Activated naive CD8-positive, alpha-beta T cell treated with anti-CD3 and anti-CD28 coated beads for 36 hours (primary cell): ENCODE results near the gene DSEL. TPM values are rescaled to one million over a fixed set of nuclear protein-coding genes. Genes with fewer than 3 reads are reported as not detected.

Experiments
- DNase-seq: peaks from one replicate; pipeline ENCODE4 v3.0.0; 2021
- H3K27ac Mint-ChIP-seq: one replicate; pipeline ENCODE4 v1.8.0; 2022; ENCODE audit warnings: mild to moderate bottlenecking, moderate library complexity, mixed read lengths
- H3K27me3 Mint-ChIP-seq: one replicate; pipeline ENCODE4 v1.8.0; 2022; ENCODE audit warnings: mild to moderate bottlenecking, mixed read lengths
- H3K36me3 Mint-ChIP-seq: one replicate; pipeline ENCODE4 v1.8.0; 2021; ENCODE audit warnings: mild to moderate bottlenecking, mixed read lengths
- H3K4me1 Mint-ChIP-seq: one replicate; pipeline ENCODE4 v1.8.0; 2021; ENCODE audit warnings: mixed read lengths
- H3K4me3 Mint-ChIP-seq: one replicate; pipeline ENCODE4 v1.8.0; 2022; ENCODE audit warnings: mild to moderate bottlenecking, moderate library complexity, mixed read lengths
- H3K9me3 Mint-ChIP-seq: one replicate; pipeline ENCODE4 v1.8.0; 2022; ENCODE audit warnings: mixed read lengths
- total RNA-seq, 2 experiments: library from RNA; stranded (reverse); gene quantifications; one replicate each; pipeline ENCODE4 v1.2.3, GENCODE V29; 2021

DSEL gene
- total RNA-seq, 2 experiments from 2014 or later: 0.30 to 0.35 TPM

DNA sequence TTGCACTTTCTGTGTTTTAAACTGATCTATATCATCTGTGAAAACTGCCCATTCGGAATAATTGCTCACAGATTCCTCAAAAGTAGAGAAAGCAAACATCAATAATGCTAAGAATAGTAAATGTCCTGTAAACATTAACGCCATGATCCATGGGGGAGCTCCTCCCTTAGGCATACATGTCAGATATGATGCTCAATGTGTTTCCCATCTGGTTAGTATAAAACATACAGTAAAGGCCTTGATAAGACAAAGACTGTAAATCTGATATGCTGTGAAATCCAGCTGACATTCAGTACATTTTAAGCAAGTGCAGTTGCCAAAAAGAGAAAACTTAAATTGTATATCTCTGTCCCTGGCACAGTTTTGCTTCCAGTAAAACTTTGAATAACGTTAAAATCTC, 2.1 kb downstream of the DSEL start:
- DNase-seq: no peak
- H3K36me3 Mint-ChIP-seq: no peaks in the 10 kb centered on the region
- no peak overlapping the region for H3K4me3 Mint-ChIP-seq
- no peaks in the 10 kb centered on the region for H3K9me3 Mint-ChIP-seq
- H3K27ac Mint-ChIP-seq: no peak overlapping the region
- H3K27me3 Mint-ChIP-seq: no peaks in the 10 kb centered on the region
- H3K4me1 Mint-ChIP-seq: peaks cover 21% of the 10 kb centered on the region

DNA sequence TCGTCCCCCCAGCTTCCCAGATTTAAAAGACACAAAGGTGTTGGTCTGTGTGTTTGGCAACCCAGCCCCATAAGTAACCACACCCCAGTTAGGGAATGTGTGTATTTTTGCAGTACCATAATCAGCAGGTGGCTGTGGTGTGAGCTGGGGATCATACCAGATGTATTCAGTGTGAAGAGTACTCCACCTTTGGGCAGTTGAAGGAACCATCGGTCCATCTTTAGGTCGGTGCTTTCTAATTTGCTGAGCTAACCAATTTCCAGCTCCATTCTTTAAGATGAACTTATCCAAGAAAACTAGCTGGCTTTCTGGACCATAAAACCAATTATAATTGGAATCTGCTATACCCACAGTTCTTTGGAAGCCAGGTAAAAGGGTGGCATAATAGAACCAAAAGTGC, 3.2 kb downstream of the DSEL start:
- no peak for DNase-seq
- no peak overlapping the region for H3K27ac Mint-ChIP-seq
- H3K36me3 Mint-ChIP-seq: no peaks in the 10 kb centered on the region
- peaks cover 21% of the 10 kb centered on the region for H3K4me1 Mint-ChIP-seq
- peaks cover 4% of the 10 kb centered on the region for H3K9me3 Mint-ChIP-seq
- no peak overlapping the region for H3K4me3 Mint-ChIP-seq
- no peaks in the 10 kb centered on the region for H3K27me3 Mint-ChIP-seq

DNA sequence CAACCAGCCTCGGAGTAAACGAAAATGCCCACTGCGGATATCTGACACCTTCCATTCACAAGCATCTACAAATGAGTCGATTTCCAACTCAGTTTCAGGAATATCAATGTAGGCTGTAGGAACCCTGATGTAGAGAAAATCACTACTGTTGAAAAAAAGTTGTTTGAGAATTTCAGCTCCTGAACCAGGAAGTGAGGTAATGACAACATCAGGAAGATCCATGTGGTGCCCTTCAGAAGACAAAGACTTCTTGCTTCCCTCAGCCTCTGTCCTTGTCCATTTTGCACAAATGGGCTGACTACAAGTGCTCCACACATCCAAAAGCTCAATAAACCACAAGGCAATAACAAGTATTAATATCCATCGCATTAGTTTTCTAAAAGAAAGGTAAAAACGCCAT, 4.7 kb downstream of the DSEL start:
- no peaks in the 10 kb centered on the region for H3K36me3 Mint-ChIP-seq
- no peak overlapping the region for H3K4me3 Mint-ChIP-seq
- H3K27me3 Mint-ChIP-seq: no peaks in the 10 kb centered on the region
- no peak for DNase-seq
- H3K27ac Mint-ChIP-seq: no peak overlapping the region
- H3K9me3 Mint-ChIP-seq: peaks cover 4% of the 10 kb centered on the region
- H3K4me1 Mint-ChIP-seq: peaks cover 11% of the 10 kb centered on the region

DNA sequence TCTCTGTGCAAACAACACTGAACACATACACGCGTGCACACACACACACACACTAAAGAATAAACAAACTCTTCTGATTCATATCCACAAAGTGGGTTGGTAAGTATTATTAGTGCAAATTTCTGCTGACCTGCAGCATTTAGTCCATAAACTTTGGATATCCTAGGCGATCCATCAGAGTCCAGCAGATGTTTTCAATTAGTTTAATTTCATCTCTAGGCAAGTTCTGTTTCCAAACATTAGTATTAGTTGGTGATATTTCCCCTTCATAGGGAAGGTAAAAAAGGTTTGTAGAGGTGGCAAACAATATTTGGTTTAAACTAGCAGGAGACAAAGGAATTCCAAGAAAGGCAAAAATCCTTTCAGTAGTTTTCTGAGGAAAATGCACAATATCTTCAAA, 5.7 kb downstream of the DSEL start:
- Mint-ChIP-seq H3K27me3 (no peaks in the 10 kb centered on the region), H3K4me1 (peaks cover 11% of the 10 kb centered on the region), H3K27ac (no peak overlapping the region), H3K4me3 (no peak overlapping the region), H3K9me3 (peaks cover 4% of the 10 kb centered on the region), H3K36me3 (peaks cover 2% of the 10 kb centered on the region)
- DNase-seq: no peak

DNA sequence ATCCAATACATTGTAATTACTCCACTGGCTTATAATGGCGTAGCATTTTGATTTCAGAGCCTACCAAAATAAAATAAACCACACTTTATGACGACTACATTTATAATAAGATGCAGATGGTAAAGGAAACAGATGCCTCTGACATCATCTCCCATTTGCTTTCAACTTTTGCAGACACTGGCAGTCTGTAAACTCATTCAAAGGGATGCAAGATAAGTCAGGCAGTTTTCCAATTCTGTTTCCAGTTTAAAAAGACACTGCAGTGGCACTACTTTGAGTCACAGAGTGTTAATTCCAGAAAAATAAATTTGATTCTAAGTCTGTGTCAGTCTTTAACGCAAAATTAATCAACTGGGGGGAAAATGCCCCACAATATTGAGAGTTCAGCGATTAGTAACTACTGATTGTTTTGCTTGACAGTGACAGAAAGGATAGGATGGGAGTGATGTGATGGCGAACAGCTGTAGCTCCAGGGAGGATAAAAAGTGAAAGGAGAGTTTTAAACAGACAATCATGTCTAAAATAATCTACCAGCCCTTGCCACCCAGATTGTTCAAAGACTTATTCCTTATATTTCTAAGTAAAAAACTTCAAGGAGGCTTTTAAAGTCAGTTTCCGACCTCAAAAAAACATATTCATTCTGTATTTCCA, 6.7 kb downstream of the DSEL start:
- Mint-ChIP-seq H3K27me3 (no peaks in the 10 kb centered on the region), H3K27ac (no peak overlapping the region), H3K36me3 (peaks cover 2% of the 10 kb centered on the region), H3K4me1 (peaks cover 3% of the 10 kb centered on the region), H3K4me3 (no peak overlapping the region), H3K9me3 (peaks cover 4% of the 10 kb centered on the region)
- no peak for DNase-seq

DNA sequence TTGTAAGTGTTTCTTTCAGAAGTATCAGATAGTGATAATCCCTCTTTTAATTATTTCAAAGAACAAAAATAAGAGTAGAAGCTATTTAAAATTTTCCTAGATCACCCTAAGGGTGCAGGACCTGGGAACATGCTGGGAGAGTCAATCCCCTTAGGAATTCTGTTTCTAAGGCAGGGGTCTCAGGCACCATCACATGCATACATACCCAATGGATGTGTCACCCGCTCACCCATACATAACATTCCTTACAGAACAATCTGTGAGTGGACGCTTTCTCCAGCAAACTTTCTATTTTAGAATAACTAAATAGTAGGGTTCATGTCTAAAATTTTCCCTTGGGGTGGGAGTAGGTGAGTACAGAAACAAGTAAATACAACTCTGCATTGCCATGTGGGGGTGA, 8.4 kb downstream of the DSEL start:
- no peak for DNase-seq
- Mint-ChIP-seq H3K27me3 (no peaks in the 10 kb centered on the region), H3K27ac (no peak overlapping the region), H3K9me3 (peaks cover 4% of the 10 kb centered on the region), H3K4me1 (no peaks in the 10 kb centered on the region), H3K4me3 (no peak overlapping the region), H3K36me3 (peaks cover 2% of the 10 kb centered on the region)

DNA sequence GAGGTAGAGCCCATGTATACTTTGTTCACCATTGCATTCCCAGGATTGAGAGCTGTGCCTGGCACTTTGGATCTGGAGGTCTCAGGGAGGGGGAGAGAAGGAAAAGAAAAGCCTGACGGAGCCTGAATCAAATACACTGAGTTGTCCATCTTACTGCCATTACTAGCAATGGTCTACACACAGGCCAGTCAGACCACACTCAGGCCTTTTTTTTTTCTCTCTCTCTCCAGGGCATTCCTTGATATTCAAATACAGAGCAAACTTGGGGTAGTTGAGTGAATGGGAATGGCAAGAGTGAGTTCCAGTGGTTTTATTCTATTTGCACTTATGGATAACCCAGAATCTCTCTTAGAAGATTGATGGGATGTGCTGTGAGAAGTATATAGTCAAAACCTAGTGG, 11.8 kb downstream of the DSEL start:
- peaks cover 2% of the 10 kb centered on the region for H3K36me3 Mint-ChIP-seq
- H3K9me3 Mint-ChIP-seq: peaks cover 4% of the 10 kb centered on the region
- H3K4me1 Mint-ChIP-seq: no peaks in the 10 kb centered on the region
- H3K27me3 Mint-ChIP-seq: no peaks in the 10 kb centered on the region
- H3K4me3 Mint-ChIP-seq: no peak overlapping the region
- no peak for DNase-seq
- H3K27ac Mint-ChIP-seq: no peak overlapping the region

DNA sequence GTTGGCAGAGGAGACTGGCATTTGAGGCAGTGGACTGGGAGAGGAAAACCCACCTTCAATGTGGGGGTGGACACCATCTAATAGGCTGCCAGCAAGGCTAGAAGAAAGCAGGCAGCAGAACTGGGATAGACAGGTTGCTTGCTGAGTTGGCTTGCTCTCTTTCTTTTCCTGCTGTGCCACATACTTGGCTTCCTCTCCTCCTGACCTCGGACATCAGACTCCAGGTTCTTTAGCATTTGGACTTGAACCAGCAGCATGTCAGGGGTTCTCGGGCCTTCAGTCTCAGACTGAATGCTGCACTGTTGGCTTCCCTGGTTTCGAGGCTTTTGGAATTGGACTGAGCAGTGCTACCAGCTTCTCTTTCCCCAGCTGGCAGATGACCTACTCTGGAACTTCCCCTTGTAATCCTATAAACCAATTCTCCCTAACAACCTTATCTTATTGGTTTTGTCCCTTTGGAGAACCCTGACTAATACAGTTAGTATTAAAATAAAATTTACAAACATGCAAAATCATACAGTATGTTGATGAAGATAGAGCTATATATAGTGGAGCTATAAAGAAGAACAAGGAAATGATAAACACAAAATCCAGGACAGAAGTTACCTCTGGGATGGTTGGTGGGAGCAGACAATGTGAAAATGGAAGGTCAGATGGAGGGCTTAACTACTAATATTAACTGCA, 15.9 kb downstream of the DSEL start:
- Mint-ChIP-seq H3K27me3 (no peaks in the 10 kb centered on the region), H3K4me3 (no peak overlapping the region), H3K27ac (no peak overlapping the region), H3K9me3 (peaks cover 6% of the 10 kb centered on the region), H3K36me3 (no peaks in the 10 kb centered on the region), H3K4me1 (no peaks in the 10 kb centered on the region)
- no peak for DNase-seq

DNA sequence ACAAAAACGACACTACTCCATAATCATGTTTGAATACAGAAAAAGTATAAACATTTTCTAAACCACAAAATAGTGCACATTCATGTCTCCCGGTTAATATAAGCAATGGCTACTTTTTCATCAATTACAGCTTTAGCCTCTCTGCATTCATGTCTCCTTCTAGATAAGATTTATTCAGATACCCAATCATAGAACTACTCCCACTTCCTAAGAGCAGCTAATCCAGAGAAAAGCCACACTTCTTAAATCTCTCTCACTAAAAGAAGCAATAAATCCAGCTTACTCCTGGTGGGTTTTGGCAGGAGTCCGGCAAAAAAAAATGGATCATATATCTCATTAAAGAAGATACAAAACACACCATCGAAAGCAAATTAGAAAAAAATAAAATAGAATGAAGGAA, 20.1 kb downstream of the DSEL start:
- no peak for DNase-seq
- H3K27ac Mint-ChIP-seq: no peak overlapping the region
- H3K9me3 Mint-ChIP-seq: peaks cover 6% of the 10 kb centered on the region

DNA sequence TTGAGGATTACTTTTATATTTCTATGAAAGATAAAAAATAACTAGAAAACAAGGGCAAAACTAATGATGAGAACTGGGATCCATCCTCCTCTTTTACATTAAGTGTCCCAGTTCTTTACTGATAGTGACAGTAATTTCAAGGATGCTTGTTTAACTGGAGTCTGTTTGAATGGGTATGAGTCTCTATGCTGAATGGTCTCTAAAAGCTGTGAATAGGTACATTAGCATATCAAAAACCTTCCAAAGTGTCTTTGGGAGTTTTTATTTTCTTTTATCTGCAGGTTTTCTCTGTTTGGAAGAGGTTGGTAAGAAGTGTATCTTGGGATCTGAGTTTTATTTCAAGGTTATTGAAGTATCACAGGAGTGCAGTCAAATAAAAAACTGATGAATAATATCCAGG, 30.0 kb downstream of the DSEL start:
- Mint-ChIP-seq H3K27me3 (no peaks in the 10 kb centered on the region), H3K9me3 (no peaks in the 10 kb centered on the region), H3K4me1 (no peaks in the 10 kb centered on the region), H3K4me3 (no peak overlapping the region), H3K36me3 (no peaks in the 10 kb centered on the region), H3K27ac (no peak overlapping the region)
- no peak for DNase-seq

More for the DNA sequence above, 20.1 kb downstream of the DSEL start:
- no peaks in the 10 kb centered on the region for H3K36me3 Mint-ChIP-seq
- no peak overlapping the region for H3K4me3 Mint-ChIP-seq
- H3K4me1 Mint-ChIP-seq: no peaks in the 10 kb centered on the region
- no peaks in the 10 kb centered on the region for H3K27me3 Mint-ChIP-seq

DNA sequence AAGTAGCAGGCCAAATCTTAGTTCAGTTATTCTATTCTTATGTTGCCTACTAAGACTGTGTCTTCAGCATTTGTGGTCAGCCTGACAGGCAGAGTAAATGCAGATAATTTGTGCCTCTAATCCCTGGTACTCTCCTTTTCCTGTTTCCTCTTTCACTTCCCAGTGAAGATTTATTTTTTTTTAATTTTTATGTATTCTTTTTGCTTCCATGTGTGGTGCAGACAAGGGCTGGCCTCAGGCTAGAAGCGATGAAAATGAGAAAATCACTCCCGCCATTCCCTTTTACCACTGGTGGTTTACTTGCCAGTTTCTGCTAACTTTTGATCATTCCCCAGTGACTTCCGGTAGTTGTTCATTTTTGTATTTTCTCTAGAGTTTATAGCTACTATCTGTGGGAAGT, 30.9 kb downstream of the DSEL start:
- H3K36me3 Mint-ChIP-seq: no peaks in the 10 kb centered on the region
- DNase-seq: no peak
- no peaks in the 10 kb centered on the region for H3K27me3 Mint-ChIP-seq
- no peaks in the 10 kb centered on the region for H3K9me3 Mint-ChIP-seq
- H3K4me3 Mint-ChIP-seq: no peak overlapping the region
- no peak overlapping the region for H3K27ac Mint-ChIP-seq
- H3K4me1 Mint-ChIP-seq: no peaks in the 10 kb centered on the region

DNA sequence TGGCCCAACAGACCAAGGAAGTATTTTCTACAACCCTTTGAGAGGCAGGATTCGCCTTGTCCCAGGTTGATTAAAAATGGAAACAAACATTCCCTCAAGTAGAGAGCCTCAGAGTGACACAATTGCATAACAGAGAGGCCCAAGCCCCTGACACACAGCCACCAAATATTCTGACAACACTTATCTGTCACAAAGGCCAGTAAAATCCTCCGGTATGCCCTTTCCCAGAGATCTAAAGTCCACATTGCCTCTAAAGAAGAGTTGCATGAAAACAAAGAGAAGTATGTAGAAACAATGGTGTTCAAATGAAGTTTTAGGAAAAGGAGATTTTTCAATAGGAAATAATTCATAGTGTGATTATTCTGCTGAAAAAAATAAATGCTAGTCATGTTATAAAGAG, 32.1 kb downstream of the DSEL start:
- no peaks in the 10 kb centered on the region for H3K36me3 Mint-ChIP-seq
- no peak overlapping the region for H3K4me3 Mint-ChIP-seq
- no peaks in the 10 kb centered on the region for H3K27me3 Mint-ChIP-seq
- H3K4me1 Mint-ChIP-seq: no peaks in the 10 kb centered on the region
- H3K9me3 Mint-ChIP-seq: no peaks in the 10 kb centered on the region
- no peak overlapping the region for H3K27ac Mint-ChIP-seq
- no peak for DNase-seq

DNA sequence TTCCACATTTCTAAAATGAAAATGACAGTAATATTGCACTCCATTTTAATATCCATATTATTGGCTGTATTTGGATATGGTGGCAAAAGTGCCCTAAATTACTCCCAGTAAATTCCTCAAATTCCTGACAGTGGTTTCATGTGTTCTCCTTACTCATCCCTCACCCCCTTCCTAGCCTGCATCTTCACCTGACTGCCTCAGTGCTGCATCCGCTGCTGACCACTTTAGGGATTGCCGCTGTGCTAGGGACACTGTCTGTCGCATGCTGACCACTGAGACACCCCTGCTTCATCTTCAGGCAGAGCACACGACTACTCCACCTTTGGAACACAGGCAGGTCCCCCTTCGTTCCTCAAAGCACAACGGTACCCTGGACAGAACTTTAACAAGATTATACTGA, 32.6 kb downstream of the DSEL start:
- H3K9me3 Mint-ChIP-seq: no peaks in the 10 kb centered on the region
- no peak overlapping the region for H3K4me3 Mint-ChIP-seq
- H3K27ac Mint-ChIP-seq: no peak overlapping the region
- H3K4me1 Mint-ChIP-seq: no peaks in the 10 kb centered on the region
- H3K27me3 Mint-ChIP-seq: no peaks in the 10 kb centered on the region
- H3K36me3 Mint-ChIP-seq: no peaks in the 10 kb centered on the region
- no peak for DNase-seq

DNA sequence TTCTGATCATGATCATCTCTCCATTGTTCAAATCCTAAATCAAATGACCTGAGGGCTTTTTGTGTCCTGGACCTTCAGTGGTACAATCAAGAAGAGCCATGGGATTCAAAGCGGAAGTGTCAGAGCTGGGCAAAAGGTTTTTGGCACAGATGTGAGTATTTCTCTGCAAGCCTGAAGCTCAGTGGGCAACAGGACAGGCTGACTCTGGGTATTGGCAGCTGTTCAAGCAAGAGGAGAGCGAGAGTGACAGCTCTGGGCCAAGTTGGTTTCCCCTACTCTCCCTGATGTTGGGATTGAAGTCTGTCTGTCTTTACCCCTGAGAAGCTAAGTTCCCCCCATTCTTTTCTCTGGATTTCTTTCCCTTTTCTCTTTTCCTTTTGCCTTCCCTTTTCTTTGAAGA, 33.3 kb downstream of the DSEL start:
- DNase-seq: no peak
- Mint-ChIP-seq H3K4me1 (no peaks in the 10 kb centered on the region), H3K27me3 (no peaks in the 10 kb centered on the region), H3K9me3 (no peaks in the 10 kb centered on the region), H3K36me3 (no peaks in the 10 kb centered on the region), H3K4me3 (no peak overlapping the region), H3K27ac (no peak overlapping the region)

DNA sequence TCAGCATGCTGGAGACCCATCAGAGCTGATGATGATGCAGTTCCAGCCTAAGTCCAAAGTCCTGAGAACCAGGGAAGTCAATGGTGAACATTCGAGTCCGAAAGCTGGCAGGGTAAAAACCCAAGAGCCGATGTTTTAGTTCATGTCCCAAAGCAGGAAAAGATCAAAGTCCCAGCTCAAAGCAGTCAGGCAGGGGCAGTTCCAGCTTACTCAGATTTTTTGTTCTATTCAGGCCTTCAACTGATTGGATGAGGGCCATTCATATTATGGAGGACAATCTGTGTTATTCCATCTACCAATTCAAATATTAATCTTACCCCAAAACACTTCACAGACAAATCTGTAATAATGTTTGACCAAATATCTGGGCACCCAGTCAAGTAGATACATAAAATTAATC, 38.3 kb downstream of the DSEL start:
- no peak for DNase-seq
- Mint-ChIP-seq H3K36me3 (no peaks in the 10 kb centered on the region), H3K27me3 (no peaks in the 10 kb centered on the region), H3K27ac (no peak overlapping the region), H3K4me1 (no peaks in the 10 kb centered on the region), H3K9me3 (no peaks in the 10 kb centered on the region), H3K4me3 (no peak overlapping the region)

DNA sequence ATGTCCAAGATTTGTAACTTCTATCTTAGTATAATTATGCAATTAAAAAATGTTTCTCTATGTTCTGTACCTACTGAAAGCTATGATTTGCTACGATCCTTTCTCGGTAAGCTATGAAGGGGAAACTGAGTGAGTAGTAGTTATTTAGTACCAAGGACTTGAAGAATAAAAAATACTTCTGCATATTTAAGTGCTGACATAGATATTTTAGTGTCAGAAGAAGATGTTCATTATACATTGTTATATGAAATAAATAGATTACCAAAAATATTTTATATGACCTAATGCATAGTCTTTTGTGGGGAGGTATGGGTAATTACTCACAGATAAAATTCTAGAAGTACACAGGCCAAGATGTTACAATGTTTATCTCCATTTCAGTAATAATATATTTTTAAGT, 39.0 kb downstream of the DSEL start:
- H3K4me3 Mint-ChIP-seq: no peak overlapping the region
- no peaks in the 10 kb centered on the region for H3K9me3 Mint-ChIP-seq
- H3K36me3 Mint-ChIP-seq: no peaks in the 10 kb centered on the region
- H3K27me3 Mint-ChIP-seq: no peaks in the 10 kb centered on the region
- no peaks in the 10 kb centered on the region for H3K4me1 Mint-ChIP-seq
- H3K27ac Mint-ChIP-seq: no peak overlapping the region
- DNase-seq: no peak
